ENCODE measurements around the gene ALDH7A1. TPM values are rescaled to one million over a fixed set of nuclear protein-coding genes. Genes with fewer than 3 reads are reported as not detected.

Gene ALDH7A1
- total RNA-seq, 1 donor from 2014 or later: 128 TPM

GRCh38 chr5:126599499-126599898, 4.5 kb upstream of the ALDH7A1 start:
- peaks cover 14% of the 10 kb centered on the region for H3F3A ChIP-seq (ENCODE audit: low read depth)
- peaks cover 23% of the 10 kb centered on the region for H3K4me1 Mint-ChIP-seq
- no peak for TF ChIP-seq CTCF (IDR thresholded peaks at IDR 0.05)
- TF ChIP-seq EZH2phosphoT487 (IDR thresholded peaks at IDR 0.05): no peak
- TF ChIP-seq EZH2 (IDR thresholded peaks at IDR 0.05): no peak
- H3K27ac ChIP-seq: no peak overlapping the region
- peaks cover 2% of the 10 kb centered on the region for H3K27me3 Mint-ChIP-seq (ENCODE audit: insufficient read depth, low read depth)
- peaks cover 25% of the 10 kb centered on the region for H4K20me1 ChIP-seq (ENCODE audit: low read depth)
- H3K4me2 ChIP-seq: no peak overlapping the region
- H3K9me3 ChIP-seq (ENCODE audit: low read depth): no peaks in the 10 kb centered on the region
- H3K36me3 Mint-ChIP-seq: peaks cover 11% of the 10 kb centered on the region
- peak overlapping the region; percentile 98 for H2AFZ ChIP-seq (replicated peaks)
- no peak overlapping the region for H3K27ac Mint-ChIP-seq
- H3K27me3 ChIP-seq: no peaks in the 10 kb centered on the region
- H3K79me2 ChIP-seq (ENCODE audit: low read depth): peaks cover 40% of the 10 kb centered on the region
- H3K4me1 ChIP-seq: peaks cover 10% of the 10 kb centered on the region
- H3K36me3 ChIP-seq: peaks cover 9% of the 10 kb centered on the region
- H3K4me3 ChIP-seq: no peak overlapping the region
- H3K4me3 Mint-ChIP-seq: no peak overlapping the region
- H3K9ac ChIP-seq: no peak overlapping the region
- no peaks in the 10 kb centered on the region for H3K9me3 Mint-ChIP-seq
- DNase-seq (ENCODE audit: low spot score): no peak

- Mint-ChIP-seq H3K36me3 (peaks cover 6% of the 10 kb centered on the region), H3K4me3 (no peak overlapping the region), H3K4me1 (peaks cover 37% of the 10 kb centered on the region), H3K27ac (peak overlapping the region; percentile 67), H3K9me3 (no peaks in the 10 kb centered on the region), H3K27me3 (ENCODE audit: insufficient read depth, low read depth) (peaks cover 3% of the 10 kb centered on the region)
- H2AFZ ChIP-seq (replicated peaks): no peak overlapping the region
- no peak for TF ChIP-seq EZH2phosphoT487 (IDR thresholded peaks at IDR 0.05)
- TF ChIP-seq CTCF (IDR thresholded peaks at IDR 0.05): no peak
- no peak for TF ChIP-seq EZH2 (IDR thresholded peaks at IDR 0.05)
- H3K79me2 ChIP-seq (ENCODE audit: low read depth): peaks cover 40% of the 10 kb centered on the region
- H3K4me2 ChIP-seq: no peak overlapping the region
- peaks cover 7% of the 10 kb centered on the region for H3K36me3 ChIP-seq
- no peak overlapping the region for H3K4me3 ChIP-seq
- peaks cover 12% of the 10 kb centered on the region for H3F3A ChIP-seq (ENCODE audit: low read depth)
- no peak for DNase-seq (ENCODE audit: low spot score)
- H3K4me1 ChIP-seq: peaks cover 23% of the 10 kb centered on the region
- no peak overlapping the region for H3K9ac ChIP-seq
- no peaks in the 10 kb centered on the region for H3K27me3 ChIP-seq
- H3K27ac ChIP-seq: no peak overlapping the region
- no peaks in the 10 kb centered on the region for H3K9me3 ChIP-seq (ENCODE audit: low read depth)
- H4K20me1 ChIP-seq (ENCODE audit: low read depth): peaks cover 23% of the 10 kb centered on the region
Observed at GRCh38 chr5:126597156-126597555, 2.1 kb upstream of the ALDH7A1 start.

- Mint-ChIP-seq H3K27me3 (ENCODE audit: insufficient read depth, low read depth) (peaks cover 3% of the 10 kb centered on the region), H3K4me1 (peaks cover 35% of the 10 kb centered on the region), H3K4me3 (peak overlapping the region; percentile 89), H3K36me3 (peaks cover 9% of the 10 kb centered on the region), H3K27ac (peak overlapping the region; percentile 98), H3K9me3 (no peaks in the 10 kb centered on the region)
- Histone ChIP-seq H3K9ac (no peak overlapping the region), H3K4me1 (peaks cover 20% of the 10 kb centered on the region), H3K36me3 (peaks cover 15% of the 10 kb centered on the region), H3F3A (ENCODE audit: low read depth) (peaks cover 19% of the 10 kb centered on the region), H3K27ac (no peak overlapping the region), H3K9me3 (ENCODE audit: low read depth) (no peaks in the 10 kb centered on the region), H3K4me2 (peak overlapping the region; percentile 90), H2AFZ (replicated peaks) (peak overlapping the region; percentile 98), H3K27me3 (no peaks in the 10 kb centered on the region), H3K79me2 (ENCODE audit: low read depth) (peaks cover 41% of the 10 kb centered on the region), H4K20me1 (ENCODE audit: low read depth) (peaks cover 16% of the 10 kb centered on the region), H3K4me3 (peak overlapping the region; percentile 72)
- TF ChIP-seq EZH2 (IDR thresholded peaks at IDR 0.05) (no peak), EZH2phosphoT487 (IDR thresholded peaks at IDR 0.05) (no peak), CTCF (IDR thresholded peaks at IDR 0.05) (no peak)
- DNase-seq (ENCODE audit: low spot score): no peak
Observed at GRCh38 chr5:126595486-126596083, 566 bp upstream of the ALDH7A1 start.

Data from neural progenitor cell (in vitro differentiated cells).